GM13976 (cell line): ENCODE results near the gene TRAM2.

Experiments
- DNase-seq: peaks from one replicate; pipeline ENCODE4 v3.0.0; 2012; ENCODE audit warnings: low spot score
- in situ Hi-C: fragments of 300-500 bp; cut with MboI; formaldehyde crosslinking; loops from one replicate; pipeline ENCODE4 v1.12.0; 2022; ENCODE audit warnings: low sequenced_read_pairs, mixed read lengths, inconsistent platforms; ENCODE audit not compliant: unreplicated experiment
- TF ChIP-seq, protein P1 (sequence below): IDR thresholded peaks from 2 replicates; pipeline ENCODE4 v1.5.1; 2012; ENCODE audit warnings: borderline replicate concordance, mild to moderate bottlenecking; ENCODE audit not compliant: insufficient read depth; ENCODE audit errors: extremely low read depth, missing control alignments, control extremely low read depth

TRAM2 gene

GRCh38 chr6:52515219-52515960, 61.5 kb downstream of the TRAM2 start:
- no peak for DNase-seq
- in situ Hi-C loops, result no loop called here

DNA sequence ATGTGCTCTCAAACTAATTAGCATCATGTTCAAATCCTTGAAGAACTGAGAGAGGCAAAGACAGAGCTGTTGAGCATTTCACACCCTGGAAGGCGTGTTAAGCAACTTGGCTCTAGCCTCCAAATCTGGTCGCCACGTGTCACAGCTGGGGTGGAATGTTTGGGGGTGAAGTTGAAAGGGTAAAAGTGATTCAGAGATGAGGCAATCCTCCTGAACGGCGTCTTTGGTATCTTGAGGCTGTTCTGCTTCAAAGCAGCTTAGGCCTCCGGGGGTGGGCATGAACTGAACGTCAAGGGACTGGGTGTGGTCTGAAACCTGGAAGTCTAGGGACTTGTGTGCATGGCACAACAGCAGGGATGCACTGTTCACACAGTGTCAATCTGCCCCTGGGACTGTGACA, 62.3 kb downstream of the TRAM2 start:
- in situ Hi-C loops, result no loop called here
- TF ChIP-seq, protein P1, sequence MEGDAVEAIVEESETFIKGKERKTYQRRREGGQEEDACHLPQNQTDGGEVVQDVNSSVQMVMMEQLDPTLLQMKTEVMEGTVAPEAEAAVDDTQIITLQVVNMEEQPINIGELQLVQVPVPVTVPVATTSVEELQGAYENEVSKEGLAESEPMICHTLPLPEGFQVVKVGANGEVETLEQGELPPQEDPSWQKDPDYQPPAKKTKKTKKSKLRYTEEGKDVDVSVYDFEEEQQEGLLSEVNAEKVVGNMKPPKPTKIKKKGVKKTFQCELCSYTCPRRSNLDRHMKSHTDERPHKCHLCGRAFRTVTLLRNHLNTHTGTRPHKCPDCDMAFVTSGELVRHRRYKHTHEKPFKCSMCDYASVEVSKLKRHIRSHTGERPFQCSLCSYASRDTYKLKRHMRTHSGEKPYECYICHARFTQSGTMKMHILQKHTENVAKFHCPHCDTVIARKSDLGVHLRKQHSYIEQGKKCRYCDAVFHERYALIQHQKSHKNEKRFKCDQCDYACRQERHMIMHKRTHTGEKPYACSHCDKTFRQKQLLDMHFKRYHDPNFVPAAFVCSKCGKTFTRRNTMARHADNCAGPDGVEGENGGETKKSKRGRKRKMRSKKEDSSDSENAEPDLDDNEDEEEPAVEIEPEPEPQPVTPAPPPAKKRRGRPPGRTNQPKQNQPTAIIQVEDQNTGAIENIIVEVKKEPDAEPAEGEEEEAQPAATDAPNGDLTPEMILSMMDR, result no peak
- DNase-seq, result no peak

More at GRCh38 chr6:52515219-52515960, 61.5 kb downstream of the TRAM2 start:
- TF ChIP-seq, protein P1, result no peak

DNA sequence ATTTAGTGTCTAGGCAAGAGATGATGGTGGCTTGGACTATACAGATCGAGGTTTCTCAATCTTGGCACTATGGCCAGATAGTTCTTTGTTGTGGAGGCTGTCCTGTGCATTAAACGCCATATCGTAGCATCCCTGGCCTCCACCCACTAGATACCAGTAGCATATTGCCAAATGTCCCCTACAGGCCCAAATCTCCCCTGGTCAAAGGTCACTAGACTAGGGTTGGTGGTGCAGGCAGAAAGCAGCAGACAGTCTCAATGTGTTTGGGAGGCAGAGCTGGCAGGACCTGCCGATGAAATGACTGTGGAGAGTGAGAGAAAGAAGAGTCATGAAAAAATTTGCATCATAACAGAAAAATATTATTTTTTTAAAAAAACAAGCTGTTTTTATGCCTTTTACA, 63.0 kb downstream of the TRAM2 start:
- TF ChIP-seq, protein P1, result no peak
- in situ Hi-C loops, result no loop called here
- DNase-seq, result no peak

DNA sequence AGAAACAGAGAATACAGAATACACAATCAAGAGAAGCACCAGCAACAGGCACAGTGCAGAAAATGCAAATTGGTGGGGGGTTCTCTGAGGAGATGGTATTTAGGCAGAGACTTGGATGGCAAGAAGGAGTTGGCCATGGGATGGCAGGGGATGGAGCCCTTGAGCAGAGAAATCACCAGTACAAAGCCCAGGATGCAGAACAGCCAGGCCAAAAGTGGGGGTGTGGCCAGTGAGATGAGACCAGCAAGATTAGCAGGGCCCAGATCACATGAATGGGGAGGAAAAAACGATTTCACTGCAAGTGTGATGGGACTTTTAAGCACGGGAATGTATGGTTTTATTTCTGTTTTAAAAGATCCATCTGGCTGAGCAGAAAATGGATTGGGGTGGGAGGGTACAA, 63.4 kb downstream of the TRAM2 start:
- DNase-seq, result no peak
- TF ChIP-seq, protein P1, result no peak
- in situ Hi-C loops, result no loop called here

DNA sequence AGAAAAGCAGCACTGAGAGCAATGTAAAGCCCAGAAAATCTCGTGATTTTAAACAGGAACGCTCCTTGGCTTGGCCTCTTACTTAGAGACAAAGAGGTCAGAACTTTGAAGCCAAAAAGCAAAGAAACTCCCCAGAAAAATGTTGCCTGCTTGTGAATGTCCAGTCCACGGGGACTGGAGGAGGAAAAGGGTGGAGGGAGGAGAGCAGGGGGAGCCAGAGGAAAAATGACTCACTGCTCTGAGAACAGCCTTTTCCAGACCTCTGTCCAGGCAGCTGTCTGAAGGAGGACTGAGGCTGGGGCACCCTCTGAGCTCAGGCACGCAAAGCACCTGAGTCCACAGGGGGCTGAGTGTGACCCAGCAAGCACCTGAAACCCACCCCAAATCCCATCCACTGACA, 64.7 kb downstream of the TRAM2 start:
- TF ChIP-seq, protein P1, result no peak
- DNase-seq, result no peak

DNA sequence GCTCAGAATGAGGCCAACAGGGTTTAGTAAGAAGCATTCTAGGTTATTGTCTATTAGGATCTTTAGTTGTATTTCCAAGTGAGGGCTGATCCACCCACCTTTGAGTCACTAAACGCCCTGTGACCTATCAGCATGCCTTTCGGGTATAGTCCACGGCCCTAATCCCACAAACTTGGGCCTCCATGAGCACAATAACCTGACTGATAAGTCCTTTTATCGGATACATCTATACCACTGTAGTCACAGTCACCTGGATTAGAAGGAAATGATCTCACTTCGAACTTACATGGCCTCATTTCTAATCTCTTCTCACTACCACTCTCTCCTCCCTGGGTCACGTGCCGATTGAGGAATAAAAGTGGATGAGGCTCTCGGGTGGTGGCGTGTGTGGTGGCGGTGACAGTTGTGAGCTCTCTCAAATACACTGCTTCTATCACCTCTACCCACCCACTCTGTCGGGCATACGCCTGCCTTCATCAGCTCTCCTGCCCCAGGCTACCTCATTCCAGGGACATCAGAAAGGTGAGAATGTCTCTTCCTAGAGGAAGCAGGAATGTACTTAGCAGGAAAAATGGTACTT, 65.2 kb downstream of the TRAM2 start:
- in situ Hi-C loops, result no loop called here

More for the DNA sequence above, 64.7 kb downstream of the TRAM2 start:
- in situ Hi-C loops, result no loop called here

More for the DNA sequence above, 65.2 kb downstream of the TRAM2 start:
- no peak for DNase-seq
- TF ChIP-seq, protein P1, result no peak
